CD4-positive, alpha-beta T cell (primary cell): ENCODE measurements around the gene RAMP3. TPM values are rescaled to one million over a fixed set of nuclear protein-coding genes. Genes with fewer than 3 reads are reported as not detected.

Experiments
- ATAC-seq: fragments of 200-7000 bp; cut with Tn5 transposase; one replicate; pipeline ENCODE4 v1.10.0; 2022; ENCODE audit warnings: mild to moderate bottlenecking; ENCODE audit not compliant: poor library complexity
- CTCF ChIA-PET: fragments of 350-600 bp; sonication (Branson Sonifier 250); formaldehyde crosslinking; loops from one replicate; lab custom pipeline; 2021; ENCODE audit warnings: antibody characterized with exemption, inconsistent platforms; lab: Charles Lee
- POLR2A ChIA-PET: fragments of 350-600 bp; sonication (Branson Sonifier 250); formaldehyde crosslinking; loops from one replicate; lab custom pipeline; 2021; ENCODE audit warnings: antibody characterized with exemption, inconsistent platforms; lab: Charles Lee
- DNase-seq, 14 experiments: peaks; one replicate each; pipeline ENCODE4 v3.0.0-alpha.2; 2013 to 2020; ENCODE audit warnings: mixed read lengths in 2 of 14
- H3K27ac ChIP-seq, 2 donors: one replicate each; pipeline versions ENCODE4 v1.5.1 to v1.7.0; 2013; ENCODE audit warnings: low read length in 2 of 2, low read depth in 1 of 2, mild to moderate bottlenecking in 1 of 2
- H3K27me3 ChIP-seq, 2 experiments: 1 replicate in 1 of 2; 2 replicates in 1 of 2; pipeline versions ENCODE4 v1.6.1 to v1.7.0; 2013; ENCODE audit warnings: low read length in 2 of 2, control low read depth in 1 of 2, mild to moderate bottlenecking in 1 of 2, moderate library complexity in 1 of 2; ENCODE audit not compliant: insufficient read depth in 2 of 2, control insufficient read depth in 1 of 2
- H3K36me3 ChIP-seq: one replicate; pipeline ENCODE4 v1.6.1; 2013; ENCODE audit warnings: low read length, control low read depth; ENCODE audit not compliant: insufficient read depth
- H3K4me1 ChIP-seq: one replicate; pipeline ENCODE4 v1.6.1; 2013; ENCODE audit warnings: low read length, control low read depth; ENCODE audit not compliant: insufficient read depth
- H3K4me3 ChIP-seq: one replicate; pipeline ENCODE4 v1.5.1; 2013; ENCODE audit warnings: mild to moderate bottlenecking, low read length, moderate library complexity
- H3K9me3 ChIP-seq, 2 experiments: 1 replicate in 1 of 2; 2 replicates in 1 of 2; pipeline versions ENCODE4 v1.6.1 to v1.7.0; 2013; ENCODE audit warnings: low read length in 2 of 2, mild to moderate bottlenecking in 2 of 2, control low read depth in 1 of 2, moderate library complexity in 1 of 2; ENCODE audit not compliant: control insufficient read depth in 1 of 2, insufficient read depth in 1 of 2
- H3K27ac Mint-ChIP-seq: one replicate; pipeline ENCODE4 v1.8.0; 2020; ENCODE audit warnings: mixed read lengths
- H3K27me3 Mint-ChIP-seq: one replicate; pipeline ENCODE4 v1.8.0; 2021; ENCODE audit warnings: mixed read lengths
- H3K36me3 Mint-ChIP-seq: one replicate; pipeline ENCODE4 v1.8.0; 2021; ENCODE audit warnings: low read depth, mixed read lengths
- H3K4me1 Mint-ChIP-seq: one replicate; pipeline ENCODE4 v1.8.0; 2021; ENCODE audit warnings: low read depth, mixed read lengths
- H3K4me3 Mint-ChIP-seq: one replicate; pipeline ENCODE4 v1.8.0; 2020; ENCODE audit warnings: mild to moderate bottlenecking, mixed read lengths
- H3K9me3 Mint-ChIP-seq: one replicate; pipeline ENCODE4 v1.8.0; 2020; ENCODE audit warnings: mixed read lengths
- CTCF ChIP-seq: fragments of 200-600 bp; IDR thresholded peaks from one replicate; pipeline ENCODE4 v1.8.0; 2022; ENCODE audit warnings: antibody characterized with exemption, mild to moderate bottlenecking
- intact Hi-C, 2 experiments: fragments of 100-400 bp; cut with DNase I in 1 of 2; cut with micrococcal nuclease in 1 of 2; formaldehyde crosslinking; loops; one replicate each; pipeline versions ENCODE4 v1.15.1 to v1.9.0; 2023 to 2025; cut with DNase I, micrococcal nuclease
- total RNA-seq, 174 experiments: library from RNA in 2 of 174; stranded (reverse) in 2 of 174; gene quantifications; one replicate each; pipeline ENCODE4 v1.2.3 and lab custom pipeline; 2021 to 2026

Gene RAMP3
- total RNA-seq, 2 experiments from 2014 or later, result not detected

- Mint-ChIP-seq H3K9me3 (no peaks in the 10 kb centered on the region), H3K27ac (no peak overlapping the region), H3K36me3 (no peaks in the 10 kb centered on the region), H3K4me3 (no peak overlapping the region), H3K27me3 (peaks cover 34% of the 10 kb centered on the region), H3K4me1 (peaks cover 15% of the 10 kb centered on the region)
- ChIA-PET POLR2A (no interaction called here), CTCF (no interaction called here)
- no peak for TF ChIP-seq CTCF
- intact Hi-C loops, result no loop called here
- peaks cover 0 to 12% of the 10 kb centered on the region in 2 experiments for H3K9me3 ChIP-seq
- no peak overlapping the region for H3K4me3 ChIP-seq
- peaks cover 4% of the 10 kb centered on the region for H3K4me1 ChIP-seq
- H3K27me3 ChIP-seq, result peaks cover 13 to 29% of the 10 kb centered on the region in 2 experiments
- H3K27ac ChIP-seq, result no peak overlapping the region
- ATAC-seq (no peak), DNase-seq (no peak)
- H3K36me3 ChIP-seq, result no peaks in the 10 kb centered on the region
These were observed 2.9 kb downstream of the RAMP3 start for GRCh38 chr7:45160417-45160881.

- peaks cover 4% of the 10 kb centered on the region for H3K4me1 ChIP-seq
- ChIA-PET CTCF (no interaction called here), POLR2A (no interaction called here)
- Mint-ChIP-seq H3K4me3 (no peak overlapping the region), H3K36me3 (no peaks in the 10 kb centered on the region), H3K4me1 (peaks cover 15% of the 10 kb centered on the region), H3K9me3 (peaks cover 2% of the 10 kb centered on the region), H3K27ac (no peak overlapping the region), H3K27me3 (peaks cover 28% of the 10 kb centered on the region)
- H3K4me3 ChIP-seq, result no peak overlapping the region
- peaks cover 0 to 12% of the 10 kb centered on the region in 2 experiments for H3K9me3 ChIP-seq
- H3K36me3 ChIP-seq, result no peaks in the 10 kb centered on the region
- no peak for TF ChIP-seq CTCF
- ATAC-seq (no peak), DNase-seq (no peak)
- no peak overlapping the region for H3K27ac ChIP-seq
- H3K27me3 ChIP-seq, result peaks cover 13 to 24% of the 10 kb centered on the region in 2 experiments
- intact Hi-C loops, result no loop called here
These were observed 3.5 kb downstream of the RAMP3 start for GRCh38 chr7:45161138-45161537.

- Histone ChIP-seq H3K4me3 (no peak overlapping the region), H3K36me3 (no peaks in the 10 kb centered on the region), H3K4me1 (peaks cover 4% of the 10 kb centered on the region), H3K27ac (no peak overlapping the region), H3K27me3 (peaks cover 8 to 16% of the 10 kb centered on the region in 2 experiments), H3K9me3 (peaks cover 0 to 12% of the 10 kb centered on the region in 2 experiments)
- ATAC-seq (no peak), DNase-seq (no peak)
- TF ChIP-seq CTCF, result no peak
- peaks cover 2% of the 10 kb centered on the region for H3K9me3 Mint-ChIP-seq
- peaks cover 13% of the 10 kb centered on the region for H3K4me1 Mint-ChIP-seq
- intact Hi-C loops, result no loop called here
- H3K4me3 Mint-ChIP-seq, result no peak overlapping the region
- no peak overlapping the region for H3K27ac Mint-ChIP-seq
- peaks cover 21% of the 10 kb centered on the region for H3K27me3 Mint-ChIP-seq
- ChIA-PET CTCF (no interaction called here), POLR2A (no interaction called here)
- H3K36me3 Mint-ChIP-seq, result no peaks in the 10 kb centered on the region
These were observed 4.3 kb downstream of the RAMP3 start for GRCh38 chr7:45161842-45162241.
